Ammon's horn (tissue), 1 donor: ENCODE data around the gene FYN.
"Not testable (repeated sequence)": the region's sequence is repeated elsewhere in the genome, so short reads cannot be mapped to it uniquely, and the experiment has no call there.

ENCODE experiments used
- DNase-seq: peaks from one replicate; pipeline ENCODE4 v3.0.0-alpha.2; 2016; ENCODE audit warnings: low spot score

The FYN gene

DNA sequence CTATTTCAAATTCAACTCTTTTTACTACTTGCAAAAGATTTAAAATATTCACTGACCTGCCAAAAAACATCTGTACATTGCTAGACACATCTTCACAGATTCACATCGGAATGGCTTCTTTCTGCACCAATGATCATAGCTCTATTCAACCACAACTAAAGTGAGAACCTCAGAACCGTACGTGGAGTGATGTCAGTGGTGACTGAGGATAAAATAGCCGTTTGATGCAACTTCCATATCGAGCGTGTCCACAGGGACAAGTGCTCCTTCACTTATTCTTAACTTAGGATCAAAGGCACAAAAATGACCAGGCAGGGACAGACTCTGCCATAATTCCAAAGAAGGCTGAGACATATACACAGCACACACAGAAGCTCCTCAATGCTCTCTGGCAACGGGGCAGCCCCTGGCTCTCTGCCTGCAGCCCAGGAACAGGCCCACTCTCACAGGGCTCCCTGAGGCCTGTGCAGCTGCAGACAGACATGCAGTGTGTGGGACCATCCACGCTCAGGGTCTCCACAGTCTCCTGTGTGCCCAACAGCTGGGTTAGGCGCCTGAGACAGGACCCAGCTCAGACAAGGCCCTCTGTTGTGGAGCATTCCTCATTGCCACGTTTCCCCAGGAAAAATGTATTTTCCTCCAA lies 22.8 kb downstream of the FYN start:
- DNase-seq: peak; percentile 69

DNA sequence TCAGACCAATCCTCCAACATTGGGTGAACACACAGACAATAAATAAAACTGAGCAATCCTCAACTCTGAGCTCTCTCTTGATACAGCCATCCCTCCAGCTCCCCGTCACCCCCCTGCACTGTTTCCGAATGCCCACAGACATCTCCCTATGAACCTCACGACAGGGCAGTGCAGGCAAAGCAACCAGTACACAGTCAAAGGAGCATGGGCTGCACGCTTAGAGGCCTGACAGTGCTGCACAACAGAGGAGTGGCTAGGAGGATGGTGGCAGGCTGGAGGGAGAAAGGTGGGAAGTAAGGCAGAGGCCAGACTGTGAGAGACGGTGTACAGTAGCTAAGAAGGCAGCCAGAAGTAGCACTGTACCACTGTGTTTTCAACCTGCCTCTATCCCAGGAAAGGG lies 24.0 kb downstream of the FYN start:
- DNase-seq: no peak

DNA sequence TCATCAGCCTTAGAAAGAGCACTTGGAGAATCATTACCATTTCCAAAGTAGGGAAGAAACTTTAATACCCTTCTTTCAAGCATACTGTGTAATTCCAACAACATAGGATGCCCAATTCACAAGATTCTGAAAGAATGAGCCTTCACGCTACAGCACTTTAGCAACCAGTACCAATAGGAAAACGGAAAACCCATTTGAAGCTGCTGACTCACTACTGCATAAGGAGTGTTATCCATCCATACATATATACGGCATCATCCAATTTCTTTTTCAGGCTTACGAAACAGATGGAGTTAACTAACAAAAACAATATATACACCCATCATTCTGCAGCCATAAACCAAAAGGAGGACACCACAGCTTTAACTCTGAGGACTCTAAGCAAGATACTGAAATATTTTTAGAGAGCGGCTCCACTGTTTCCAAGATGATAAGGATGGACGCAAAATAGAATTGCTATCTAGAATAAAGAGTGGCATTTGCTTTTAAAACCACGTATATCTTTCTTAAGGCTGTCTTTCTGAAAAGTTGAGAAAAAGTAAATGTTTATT lies 24.9 kb downstream of the FYN start:
- DNase-seq: no peak

DNA sequence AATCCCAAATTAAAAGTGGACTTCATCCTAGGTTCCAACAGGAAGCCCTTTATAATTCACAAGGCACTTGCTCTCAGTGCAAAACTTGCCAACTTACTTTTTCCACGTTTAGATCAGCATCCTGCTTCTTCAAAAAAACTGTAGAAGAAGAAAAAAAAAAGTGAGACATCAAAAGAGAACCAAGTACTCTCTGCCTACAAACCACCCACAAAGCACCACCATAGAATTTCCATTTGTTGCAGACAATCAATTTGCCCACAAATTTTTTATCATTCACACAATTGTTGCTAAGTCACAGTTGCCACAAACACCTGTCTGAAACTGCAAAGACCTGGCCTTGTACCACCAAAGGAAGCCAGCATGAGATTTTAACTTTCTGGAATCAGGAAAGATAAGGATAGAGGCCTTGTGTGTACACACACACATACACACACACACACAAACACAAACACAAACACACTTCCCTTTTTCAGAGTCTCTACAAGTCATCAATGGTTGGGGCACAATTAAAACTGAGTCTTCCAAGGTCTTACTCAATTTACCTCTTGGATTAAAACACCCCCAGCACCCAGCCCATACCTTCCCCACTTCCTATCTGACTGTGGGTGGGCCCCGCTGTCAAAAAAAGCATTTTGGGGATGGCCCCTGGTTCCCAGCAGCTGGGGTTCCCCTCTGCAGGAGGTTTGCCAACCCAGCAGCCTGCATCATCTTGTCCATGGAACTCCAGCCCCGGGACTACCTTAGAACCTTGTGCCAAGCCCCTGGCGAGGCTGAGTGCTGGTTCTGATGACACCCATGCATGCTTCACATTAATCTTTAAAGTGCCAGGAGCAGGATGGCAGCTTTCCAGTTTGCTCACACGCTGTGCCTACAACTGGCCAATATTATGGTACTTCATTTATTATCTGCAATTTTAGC lies 26.5 kb downstream of the FYN start:
- no peak for DNase-seq

DNA sequence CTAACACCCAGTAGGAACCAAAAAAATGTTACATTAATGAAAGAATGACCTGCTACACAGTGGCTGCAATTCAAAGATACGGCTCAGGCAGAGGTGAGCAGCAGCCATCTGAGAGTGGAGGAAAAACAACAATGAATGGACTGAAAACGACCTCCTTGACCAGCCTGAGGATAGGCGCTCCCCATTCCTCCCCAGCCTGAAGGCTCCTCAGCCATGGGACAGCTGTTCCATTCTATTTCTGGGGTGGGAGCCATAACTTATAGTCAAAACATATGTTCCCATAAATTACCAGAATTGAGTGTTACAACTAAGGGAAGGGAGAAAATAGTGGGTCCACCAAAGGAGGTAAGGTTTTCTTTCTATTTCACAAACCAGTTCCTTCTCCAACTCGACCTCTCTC lies 27.2 kb downstream of the FYN start:
- no peak for DNase-seq

DNA sequence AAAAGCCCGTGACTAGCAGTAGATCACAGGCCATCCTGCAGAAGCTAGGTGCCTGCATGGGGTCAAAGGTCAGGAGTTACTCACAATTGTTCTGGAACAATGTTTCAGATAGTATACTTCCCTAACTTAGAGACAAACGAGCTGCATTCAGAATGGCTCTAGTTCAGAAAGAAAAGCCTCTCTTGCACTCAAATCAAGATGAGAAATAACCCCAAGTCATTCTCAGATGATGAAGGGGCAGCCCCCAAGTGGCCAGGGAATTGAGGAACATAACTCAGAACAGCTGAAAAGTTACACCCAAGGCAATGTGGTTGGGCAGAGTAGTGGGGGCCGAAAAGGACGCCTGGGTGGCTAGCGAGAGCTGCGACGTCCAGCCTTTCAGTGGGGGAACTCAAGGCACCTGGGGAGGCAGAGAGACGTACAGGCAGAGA lies 27.8 kb downstream of the FYN start:
- no peak for DNase-seq

DNA sequence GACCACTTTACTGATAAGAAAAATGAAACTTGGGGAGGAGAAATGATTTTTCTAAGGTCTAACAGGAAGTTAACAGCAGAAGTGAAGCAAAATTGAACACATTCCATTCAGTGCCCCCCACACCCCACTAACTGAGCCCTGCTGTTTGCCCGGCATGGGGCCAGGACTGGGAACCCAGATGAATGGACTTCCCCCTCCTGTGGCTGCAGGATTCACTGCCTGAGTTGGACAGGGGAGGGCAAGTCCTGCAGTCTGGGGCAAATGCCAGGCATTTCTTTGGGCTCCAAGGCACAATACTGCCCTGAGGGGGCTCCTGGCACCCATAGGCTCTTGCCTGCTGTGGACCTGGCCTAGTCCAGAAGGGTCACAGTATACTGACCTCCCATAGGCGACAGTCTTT lies 28.3 kb downstream of the FYN start:
- peak; percentile 50 for DNase-seq

DNA sequence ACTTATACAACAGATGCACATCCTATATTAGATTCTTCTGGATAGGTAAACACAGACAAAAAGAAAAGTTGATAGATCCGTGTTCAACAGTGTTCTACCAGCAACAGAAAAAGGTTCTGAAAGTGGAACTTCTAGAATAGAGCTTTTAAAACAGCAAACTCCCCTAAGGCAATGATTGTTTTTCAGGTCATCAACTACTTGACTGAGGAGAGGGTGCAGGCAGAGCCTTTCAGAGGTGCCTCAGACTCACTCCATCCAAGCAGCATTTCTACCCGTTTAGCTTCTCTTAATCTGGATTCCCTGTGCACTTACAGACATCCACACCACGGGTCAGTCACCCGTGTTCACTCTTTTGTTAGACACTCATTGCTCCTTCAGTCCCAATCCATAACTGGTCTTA lies 28.9 kb downstream of the FYN start:
- no peak for DNase-seq

DNA sequence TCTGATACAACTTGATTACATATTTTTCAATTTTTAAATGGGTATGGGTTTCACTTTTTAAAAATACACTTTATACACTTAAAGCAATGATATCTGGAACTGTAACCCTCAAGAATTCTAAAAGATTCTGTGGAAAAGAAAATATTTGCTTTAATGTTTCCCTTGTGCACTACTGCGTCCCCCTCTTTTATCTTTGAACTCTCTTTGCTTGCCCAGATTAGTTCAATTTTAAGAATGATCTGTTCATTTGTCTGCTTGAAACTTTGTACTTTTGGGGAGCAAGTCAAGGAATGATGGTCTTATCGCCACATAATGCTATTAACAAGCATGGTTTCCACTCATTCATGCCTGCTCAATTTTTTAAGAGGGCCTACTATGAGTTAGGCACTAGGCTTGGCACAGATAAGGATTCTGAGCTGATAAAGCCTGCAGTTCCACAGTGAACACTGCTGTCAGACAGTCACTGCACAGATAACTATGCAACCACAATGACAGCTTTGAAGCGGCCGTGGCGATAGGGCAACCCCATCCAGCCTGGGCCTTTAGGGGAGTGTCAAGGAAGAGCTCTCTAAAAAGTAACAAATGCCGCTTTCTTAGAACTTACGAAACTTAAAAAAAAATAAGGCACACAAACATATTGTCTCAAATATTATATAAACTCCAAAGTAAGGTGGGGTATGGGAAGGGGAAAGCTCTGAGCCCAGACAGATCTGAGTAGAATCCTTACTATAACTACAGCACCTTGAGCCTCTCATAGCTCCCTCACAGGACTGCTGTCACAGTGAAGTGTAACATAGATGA lies 29.7 kb downstream of the FYN start:
- DNase-seq: peak; percentile 46

DNA sequence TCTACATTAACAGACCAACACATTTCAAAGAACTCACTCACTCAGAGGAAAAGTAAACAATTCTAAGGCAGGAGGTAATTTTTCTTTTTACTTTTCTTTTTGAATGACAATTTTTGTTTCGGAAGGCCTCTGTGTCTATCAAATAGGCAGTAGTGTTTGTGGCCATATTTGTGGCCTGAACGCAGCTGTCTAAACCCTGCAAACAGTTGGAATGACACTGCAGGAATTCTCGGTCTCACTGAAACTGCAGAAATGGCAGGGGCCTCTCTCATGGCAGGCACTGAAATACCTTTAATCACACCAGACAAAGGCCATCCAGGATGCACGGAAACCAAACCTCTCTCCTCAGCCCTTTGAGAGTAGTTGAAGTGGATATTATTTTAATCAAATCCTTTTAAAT lies 30.4 kb downstream of the FYN start:
- DNase-seq: no peak

DNA sequence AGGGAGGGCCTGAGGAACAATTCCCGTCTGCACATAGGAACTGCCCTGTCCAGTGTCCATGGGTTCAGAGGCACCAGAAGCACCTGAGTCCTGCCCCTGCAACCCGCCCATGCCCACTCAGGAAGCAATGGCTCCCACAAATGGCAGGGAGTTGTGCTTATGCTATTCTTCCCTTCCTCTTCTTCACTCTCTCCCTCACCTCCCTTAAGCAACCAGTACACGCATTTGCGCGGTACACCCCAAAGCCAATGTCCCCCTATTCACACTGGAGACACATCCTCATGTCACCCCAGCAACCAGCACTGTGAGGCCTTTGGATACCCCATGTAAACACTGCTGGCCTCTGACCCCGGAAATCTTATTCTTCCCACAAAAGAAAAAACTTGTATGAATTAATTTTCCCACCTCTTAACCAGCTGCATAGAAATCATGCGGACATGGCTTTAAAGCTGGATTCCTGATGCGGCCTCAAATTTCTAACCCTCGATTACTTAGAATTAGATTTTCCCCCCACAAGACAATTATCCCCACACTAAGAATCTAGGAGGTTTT lies 30.9 kb downstream of the FYN start:
- no peak for DNase-seq

DNA sequence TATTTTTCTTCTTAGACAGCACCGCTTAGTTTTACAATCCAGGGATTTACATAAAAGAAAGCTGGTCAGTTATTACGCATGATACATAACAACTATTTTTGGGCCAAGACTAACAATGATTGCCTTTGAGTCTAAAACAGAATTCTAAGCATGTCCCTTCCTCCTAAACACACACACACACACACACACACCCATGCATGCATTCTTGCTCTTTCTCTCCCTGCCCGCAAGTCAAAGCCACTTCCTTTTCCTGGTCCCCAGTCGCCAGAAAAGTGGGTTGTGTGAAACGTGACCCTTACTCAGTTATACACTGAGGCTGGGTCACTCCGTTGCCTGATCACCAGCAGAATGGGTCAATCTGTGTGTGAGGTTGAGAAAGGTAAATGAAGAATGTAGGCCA lies 31.4 kb downstream of the FYN start:
- DNase-seq: no peak

DNA sequence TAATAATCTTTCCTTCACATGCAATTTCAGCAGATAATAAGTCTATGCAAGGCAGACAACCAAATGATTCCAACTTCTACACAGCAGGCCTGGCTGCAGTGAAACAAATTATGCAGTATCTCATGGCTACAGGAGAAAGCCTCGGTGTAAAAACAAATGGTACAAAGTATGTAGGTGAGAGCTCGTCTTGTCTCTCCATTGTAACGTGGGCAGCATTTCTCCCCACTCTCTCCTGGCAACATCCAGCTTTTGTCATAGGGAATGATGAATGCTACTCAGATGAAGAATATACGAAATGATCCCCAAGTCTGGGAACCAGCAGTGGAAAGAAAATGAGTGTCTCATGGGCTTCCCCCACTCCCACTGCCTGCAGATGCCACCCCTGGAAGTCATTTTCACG lies 32.4 kb downstream of the FYN start:
- DNase-seq: no peak

DNA sequence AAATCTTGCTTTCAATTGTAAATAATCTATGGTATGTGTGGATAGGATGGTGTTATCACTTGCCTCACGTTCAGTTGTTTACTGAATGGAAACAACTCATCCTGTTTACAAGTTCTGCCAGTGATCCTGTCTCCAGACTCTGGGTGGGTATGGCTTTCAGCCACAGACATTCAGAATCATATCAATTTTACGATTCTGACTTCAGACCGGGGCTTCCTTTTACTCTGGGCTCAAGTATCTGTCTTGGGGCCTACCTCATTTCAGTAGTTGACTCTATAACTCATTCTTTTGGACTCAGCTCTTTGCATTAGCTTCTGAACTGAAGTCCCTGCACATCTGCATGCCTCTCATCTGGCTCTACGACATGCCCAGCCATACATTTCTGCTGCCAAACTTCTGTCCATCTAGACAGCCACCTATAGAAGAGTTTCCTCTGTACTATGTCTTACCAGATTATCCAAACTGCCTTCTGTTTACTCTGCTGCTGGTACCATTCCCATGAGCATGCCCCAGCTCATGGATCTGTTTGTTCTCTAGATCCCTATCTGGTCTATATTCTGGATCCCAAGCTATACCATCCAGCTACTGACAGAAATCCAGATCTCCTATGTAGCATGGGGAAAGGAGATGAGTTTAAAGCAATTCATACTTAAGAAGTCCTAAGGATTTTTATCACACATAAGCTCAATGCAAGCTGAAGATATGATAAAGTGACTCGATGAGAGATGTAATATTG lies 34.3 kb downstream of the FYN start:
- no peak for DNase-seq

DNA sequence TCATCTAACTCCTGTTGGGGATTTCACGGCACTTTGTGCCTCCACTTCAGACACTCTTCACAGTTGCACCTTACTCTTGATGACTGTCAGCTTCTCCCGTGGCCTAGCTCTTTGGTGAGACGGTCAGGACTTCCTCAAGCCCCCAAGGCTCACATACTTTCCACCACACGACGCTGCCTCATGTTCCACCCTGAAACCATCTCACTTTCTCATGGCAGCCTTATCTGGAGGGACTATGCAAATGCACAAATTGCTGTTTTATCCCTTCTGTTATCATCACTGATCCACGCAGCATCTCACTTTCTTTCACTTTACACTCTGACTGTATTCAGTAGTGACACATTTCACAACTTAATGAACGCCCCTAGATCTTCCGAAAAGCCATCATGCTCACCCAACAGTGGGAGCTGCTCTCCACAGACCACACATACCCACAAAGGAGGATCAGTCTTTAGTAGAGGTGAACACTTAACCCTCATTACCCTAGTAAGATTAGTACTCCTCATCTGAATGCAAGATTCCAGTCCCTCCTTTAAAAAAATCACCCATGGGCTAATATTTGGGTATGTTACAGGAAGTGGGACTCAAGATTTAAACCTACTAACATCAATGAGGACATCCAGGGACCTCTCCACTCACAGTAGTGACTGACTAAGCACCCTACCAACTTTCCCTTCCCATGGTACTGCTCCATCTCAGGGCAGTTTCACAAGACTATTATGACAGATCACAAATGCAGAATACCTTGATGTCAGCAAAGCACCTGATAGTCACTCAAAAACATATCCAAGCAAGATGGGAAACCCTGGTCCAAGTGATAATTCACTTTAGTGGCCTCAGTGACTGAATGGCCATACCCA lies 35.4 kb downstream of the FYN start:
- no peak for DNase-seq

DNA sequence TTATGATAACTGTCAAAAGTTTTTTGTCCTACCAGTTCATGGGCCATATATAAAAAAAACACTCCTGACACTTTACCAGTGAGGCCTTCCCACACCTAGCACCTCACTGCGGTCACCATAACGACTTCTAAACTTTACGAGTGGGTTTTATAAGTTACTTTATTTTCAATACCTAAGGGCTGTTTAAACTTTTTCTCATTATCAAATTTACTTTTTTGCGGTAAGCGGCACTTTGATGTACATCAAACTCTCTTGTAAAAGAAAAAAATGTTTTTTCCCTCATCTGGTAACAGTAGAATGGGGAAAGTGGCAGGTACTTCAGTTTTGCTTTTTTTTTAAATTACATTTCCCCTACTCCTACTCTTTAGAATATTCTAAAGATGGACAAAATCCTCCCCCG lies 36.2 kb downstream of the FYN start:
- DNase-seq: no peak

DNA sequence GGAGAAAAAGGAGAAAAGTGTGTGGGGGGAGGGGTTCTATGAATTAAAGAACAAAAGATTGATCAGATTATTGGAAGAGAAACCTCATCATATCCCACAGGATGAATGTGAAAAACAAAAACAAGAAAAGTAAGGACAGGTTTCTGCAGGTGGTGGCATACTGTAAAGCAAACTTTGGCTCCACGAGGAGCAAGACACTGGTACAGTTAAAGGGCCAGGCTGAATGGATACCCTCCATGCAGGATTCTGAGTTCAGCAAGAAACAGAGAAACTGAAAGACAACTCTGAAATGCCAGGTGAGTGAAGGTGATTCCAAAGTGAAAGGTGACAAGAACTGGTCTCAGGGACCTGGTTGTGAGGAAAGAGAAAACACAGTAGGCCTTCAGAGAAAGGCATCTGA lies 37.4 kb downstream of the FYN start:
- no peak for DNase-seq

DNA sequence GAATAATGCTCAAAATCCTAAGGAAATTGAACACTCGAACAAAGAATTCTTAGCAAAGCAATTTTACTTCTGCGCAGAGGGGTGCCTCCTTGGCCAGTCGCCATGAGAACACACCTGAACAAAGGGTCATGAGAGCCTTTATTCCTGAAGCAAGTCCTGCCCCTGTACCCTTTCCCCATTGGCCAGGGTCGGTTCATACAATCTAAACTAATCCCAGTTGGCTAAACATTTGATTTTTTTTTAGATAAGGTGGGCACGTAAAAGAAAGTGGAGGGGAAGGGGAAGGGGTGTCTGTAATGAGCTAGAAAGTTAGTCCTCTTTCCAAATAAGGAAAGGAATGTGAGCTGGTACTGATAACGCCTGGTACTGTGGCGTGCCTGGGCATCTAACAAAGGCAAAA lies 37.9 kb downstream of the FYN start:
- DNase-seq: not testable (repeated sequence)

DNA sequence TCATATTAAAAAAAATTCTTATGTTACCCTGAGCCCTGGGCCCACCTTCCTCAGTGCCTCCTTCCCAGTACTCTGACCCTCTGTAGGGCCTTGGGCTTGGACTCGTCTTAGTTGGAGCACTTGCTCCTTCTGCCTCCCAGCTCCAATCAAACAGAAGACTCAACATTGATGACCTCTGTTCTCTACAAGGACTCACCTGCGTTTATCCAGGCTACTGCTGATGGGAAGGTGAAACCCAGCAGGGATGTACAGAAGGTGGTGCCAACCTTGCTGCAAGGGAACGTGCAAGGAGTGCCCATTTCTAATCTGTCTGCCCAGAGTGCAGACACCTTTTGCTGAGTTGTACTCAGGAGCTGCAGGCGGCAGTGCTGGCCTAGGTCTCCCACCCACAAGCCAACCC lies 38.9 kb downstream of the FYN start:
- DNase-seq: no peak

DNA sequence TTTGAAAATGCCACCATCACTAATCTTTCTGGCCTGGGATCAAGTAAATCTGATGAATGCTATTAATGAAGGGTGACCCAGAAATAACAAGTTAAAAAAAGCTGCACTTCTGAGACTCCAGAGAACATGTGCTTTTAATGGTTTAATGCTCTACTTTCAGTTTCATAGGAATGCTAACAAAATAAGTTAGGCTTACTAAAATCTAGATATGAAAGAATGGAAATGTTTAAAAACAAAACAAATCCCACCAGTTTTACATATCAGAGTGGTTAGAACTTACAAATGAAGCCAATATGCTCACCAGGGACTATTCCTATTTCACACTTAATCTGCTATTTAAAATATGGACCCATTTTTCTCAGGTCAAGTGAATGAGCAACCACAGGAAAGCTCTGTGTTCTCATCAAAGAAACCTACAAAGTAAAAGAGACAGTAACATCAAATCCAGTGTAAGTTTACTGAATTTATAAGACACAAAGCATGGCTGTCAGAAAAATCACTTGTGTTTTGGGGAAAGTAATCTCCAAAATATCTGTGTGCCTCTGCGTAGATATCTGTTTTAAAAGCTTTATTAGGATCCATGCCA lies 40.3 kb downstream of the FYN start:
- no peak for DNase-seq
